ENCODE results near the gene MPRIP.

MPRIP gene

GRCh38 chr17:17186551-17187505 is 144.6 kb downstream of the MPRIP start (continued):
- TF ChIP-seq POU6F1 (CRISPR knock-in tag; IDR thresholded peaks at IDR 0.05; ENCODE audit: borderline replicate concordance, low read depth) (no peak), RARB (CRISPR knock-in tag; IDR thresholded peaks at IDR 0.05) (no peak)

- TF ChIP-seq CSDC2 (CRISPR knock-in tag; IDR thresholded peaks at IDR 0.05) (no peak), ZFP3 (CRISPR knock-in tag; IDR thresholded peaks at IDR 0.05) (no peak), BACH2 (CRISPR knock-in tag; IDR thresholded peaks at IDR 0.05; ENCODE audit: borderline replicate concordance) (no peak), ARNTL (CRISPR knock-in tag; IDR thresholded peaks at IDR 0.05; ENCODE audit: borderline replicate concordance, low read depth) (no peak), SNAI2 (CRISPR knock-in tag; IDR thresholded peaks at IDR 0.05) (no peak), POU6F1 (CRISPR knock-in tag; IDR thresholded peaks at IDR 0.05; ENCODE audit: borderline replicate concordance, low read depth) (no peak), ZC3H10 (CRISPR knock-in tag; IDR thresholded peaks at IDR 0.05) (no peak), ZNF70 (CRISPR knock-in tag; IDR thresholded peaks at IDR 0.05) (no peak), ZNF565 (CRISPR knock-in tag; conservative IDR thresholded peaks at IDR 0.05; ENCODE audit: low read depth) (no peak), ISL1 (CRISPR knock-in tag; IDR thresholded peaks at IDR 0.05) (no peak)
- no peak for ATAC-seq
These were observed 146.3 kb downstream of the MPRIP start for GRCh38 chr17:17188586-17188985.

- no peak for ATAC-seq
- TF ChIP-seq CSDC2 (CRISPR knock-in tag; IDR thresholded peaks at IDR 0.05) (no peak), CREB5 (CRISPR knock-in tag; IDR thresholded peaks at IDR 0.05; ENCODE audit: low read depth) (no peak), ARNTL (CRISPR knock-in tag; IDR thresholded peaks at IDR 0.05; ENCODE audit: borderline replicate concordance, low read depth) (no peak), RARB (CRISPR knock-in tag; IDR thresholded peaks at IDR 0.05) (no peak), SNAI2 (CRISPR knock-in tag; IDR thresholded peaks at IDR 0.05) (no peak), TOX (CRISPR knock-in tag; IDR thresholded peaks at IDR 0.05; ENCODE audit: borderline replicate concordance) (no peak), ISL1 (CRISPR knock-in tag; IDR thresholded peaks at IDR 0.05) (no peak), ZFP30 (CRISPR knock-in tag; IDR thresholded peaks at IDR 0.05) (no peak), PATZ1 (CRISPR knock-in tag; IDR thresholded peaks at IDR 0.05; ENCODE audit: borderline replicate concordance) (no peak), PPARA (CRISPR knock-in tag; IDR thresholded peaks at IDR 0.05; ENCODE audit: borderline replicate concordance) (no peak), OSR1 (CRISPR knock-in tag; IDR thresholded peaks at IDR 0.05) (no peak), ZNF8 (CRISPR knock-in tag; IDR thresholded peaks at IDR 0.05) (no peak), ESRRG (CRISPR knock-in tag; IDR thresholded peaks at IDR 0.05) (no peak), GLIS3 (CRISPR knock-in tag; IDR thresholded peaks at IDR 0.05) (no peak), ZC3H10 (CRISPR knock-in tag; IDR thresholded peaks at IDR 0.05) (no peak), POU6F1 (CRISPR knock-in tag; IDR thresholded peaks at IDR 0.05; ENCODE audit: borderline replicate concordance, low read depth) (no peak), CSRNP3 (CRISPR knock-in tag; IDR thresholded peaks at IDR 0.05) (no peak), ZFP3 (CRISPR knock-in tag; IDR thresholded peaks at IDR 0.05) (no peak)
These were observed 147.3 kb downstream of the MPRIP start for GRCh38 chr17:17189559-17189958.

All from SK-N-SH treated with all-trans-retinoic acid at 6 μM for 48 hours (cell line).